ENCODE data around the gene ASB12. TPM values are rescaled to one million over a fixed set of nuclear protein-coding genes. Genes with fewer than 3 reads are reported as not detected.
A peak's percentile ranks its signal among the peaks of the same experiment; 100 is the strongest.

The ASB12 gene
- total and polyA plus RNA-seq, 2 experiments from 2014 or later, result 0.24 to 1.1 TPM

- H3K27ac ChIP-seq, result no peak overlapping the region
- H3K9me3 ChIP-seq (ENCODE audit: low read depth), result no peaks in the 10 kb centered on the region
- H3K27me3 ChIP-seq, result no peaks in the 10 kb centered on the region
- no peak overlapping the region for H3K4me3 ChIP-seq
- no peaks in the 10 kb centered on the region for H3K36me3 ChIP-seq
- no peaks in the 10 kb centered on the region for H3K4me1 ChIP-seq (ENCODE audit: low read depth)
- TF ChIP-seq CTCF (IDR thresholded peaks at IDR 0.05; ENCODE audit: low read depth, low read length), result no peak
- peak in 1 of 2 donors; percentile 0 for DNase-seq (ENCODE audit: low read depth in 1 of 2, low spot score in 1 of 2)
Measured at GRCh38 chrX:64198036-64198435, 32.4 kb downstream of the ASB12 start.

- Histone ChIP-seq H3K36me3 (no peaks in the 10 kb centered on the region), H3K27ac (no peak overlapping the region), H3K4me1 (ENCODE audit: low read depth) (no peaks in the 10 kb centered on the region), H3K4me3 (no peak overlapping the region), H3K9me3 (ENCODE audit: low read depth) (no peaks in the 10 kb centered on the region), H3K27me3 (no peaks in the 10 kb centered on the region)
- no peak for DNase-seq (ENCODE audit: low read depth in 1 of 2, low spot score in 1 of 2)
- TF ChIP-seq CTCF (IDR thresholded peaks at IDR 0.05; ENCODE audit: low read depth, low read length), result no peak
Measured at GRCh38 chrX:64196606-64197005, 33.8 kb downstream of the ASB12 start.

GRCh38 chrX:64195862-64196261, 34.5 kb downstream of the ASB12 start:
- Histone ChIP-seq H3K36me3 (no peaks in the 10 kb centered on the region), H3K9me3 (ENCODE audit: low read depth) (no peaks in the 10 kb centered on the region), H3K27me3 (no peaks in the 10 kb centered on the region), H3K27ac (no peak overlapping the region), H3K4me1 (ENCODE audit: low read depth) (no peaks in the 10 kb centered on the region), H3K4me3 (no peak overlapping the region)
- TF ChIP-seq CTCF (IDR thresholded peaks at IDR 0.05; ENCODE audit: low read depth, low read length), result no peak
- DNase-seq (ENCODE audit: low read depth in 1 of 2, low spot score in 1 of 2), result no peak

GRCh38 chrX:64192673-64193072, 37.7 kb downstream of the ASB12 start:
- no peak for DNase-seq (ENCODE audit: low read depth in 1 of 2, low spot score in 1 of 2)
- no peak overlapping the region for H3K27ac ChIP-seq
- H3K27me3 ChIP-seq, result no peaks in the 10 kb centered on the region
- H3K4me1 ChIP-seq (ENCODE audit: low read depth), result no peaks in the 10 kb centered on the region
- H3K4me3 ChIP-seq, result no peak overlapping the region
- H3K36me3 ChIP-seq, result no peaks in the 10 kb centered on the region
- H3K9me3 ChIP-seq (ENCODE audit: low read depth), result no peaks in the 10 kb centered on the region
- TF ChIP-seq CTCF (IDR thresholded peaks at IDR 0.05; ENCODE audit: low read depth, low read length), result no peak

GRCh38 chrX:64192040-64192439, 38.4 kb downstream of the ASB12 start:
- no peak for DNase-seq (ENCODE audit: low read depth in 1 of 2, low spot score in 1 of 2)

More at GRCh38 chrX:64192040-64192439, 38.4 kb downstream of the ASB12 start:
- Histone ChIP-seq H3K36me3 (no peaks in the 10 kb centered on the region), H3K27ac (no peak overlapping the region), H3K9me3 (ENCODE audit: low read depth) (no peaks in the 10 kb centered on the region), H3K27me3 (no peaks in the 10 kb centered on the region), H3K4me1 (ENCODE audit: low read depth) (no peaks in the 10 kb centered on the region), H3K4me3 (no peak overlapping the region)
- TF ChIP-seq CTCF (IDR thresholded peaks at IDR 0.05; ENCODE audit: low read depth, low read length), result no peak

All from cardiac muscle cell (in vitro differentiated cells and primary cell).